ENCODE data around the gene HSP90AB1. TPM values are rescaled to one million over a fixed set of nuclear protein-coding genes. Genes with fewer than 3 reads are reported as not detected.

Gene HSP90AB1
- polyA plus RNA-seq, 1 donor from 2014 or later, result 522 TPM

GRCh38 chr6:44276667-44277640 is 30.1 kb downstream of the HSP90AB1 start:
- no peaks in the 10 kb centered on the region for H4K20me1 ChIP-seq (ENCODE audit: insufficient read depth)
- TF ChIP-seq SMC3 (conservative IDR thresholded peaks at IDR 0.05; ENCODE audit: poor library complexity), result no peak
- no peak for TF ChIP-seq POLR2AphosphoS5 (IDR thresholded peaks at IDR 0.05)
- TF ChIP-seq RAD21 (conservative IDR thresholded peaks at IDR 0.05), result no peak
- no peak for TF ChIP-seq CTCF (IDR thresholded peaks at IDR 0.05; ENCODE audit: poor library complexity, severe bottlenecking)
- no peak for TF ChIP-seq EZH2 (IDR thresholded peaks at IDR 0.05; ENCODE audit: borderline replicate concordance, insufficient read depth, low read length, poor library complexity, severe bottlenecking)
- TF ChIP-seq EP300 (conservative IDR thresholded peaks at IDR 0.05; ENCODE audit: poor library complexity, severe bottlenecking), result no peak

GRCh38 chr6:44277763-44278162 is 30.9 kb downstream of the HSP90AB1 start:
- no peaks in the 10 kb centered on the region for H3K9me3 ChIP-seq (ENCODE audit: low read length)
- H3F3A ChIP-seq (ENCODE audit: insufficient read depth, low read length, poor library complexity, severe bottlenecking), result no peaks in the 10 kb centered on the region
- H3K4me3 ChIP-seq (ENCODE audit: low read length), result no peak overlapping the region
- TF ChIP-seq SMC3 (conservative IDR thresholded peaks at IDR 0.05; ENCODE audit: poor library complexity), result no peak
- no peak overlapping the region for H2AFZ ChIP-seq (ENCODE audit: low read depth, low read length)
- H3K9me2 ChIP-seq (ENCODE audit: insufficient read depth, low read length), result no peaks in the 10 kb centered on the region
- H3K79me2 ChIP-seq (replicated peaks; ENCODE audit: insufficient read depth, low read length), result peaks cover 2% of the 10 kb centered on the region
- H3K9ac ChIP-seq (ENCODE audit: low read length), result no peak overlapping the region
- peaks cover 6% of the 10 kb centered on the region for H3K36me3 ChIP-seq (ENCODE audit: insufficient read depth, low read length)
- no peaks in the 10 kb centered on the region for H3K27me3 ChIP-seq (ENCODE audit: insufficient read depth, low read depth, low read length)
- H3K4me2 ChIP-seq (ENCODE audit: low read length), result no peak overlapping the region
- no peak overlapping the region for H3K27ac ChIP-seq (ENCODE audit: low read length)
- H4K20me1 ChIP-seq (ENCODE audit: insufficient read depth), result no peaks in the 10 kb centered on the region

More at GRCh38 chr6:44276667-44277640, 30.1 kb downstream of the HSP90AB1 start:
- no peak overlapping the region for H3K27ac ChIP-seq (ENCODE audit: low read length)
- H3K9me3 ChIP-seq (ENCODE audit: low read length), result no peaks in the 10 kb centered on the region
- no peaks in the 10 kb centered on the region for H3K9me2 ChIP-seq (ENCODE audit: insufficient read depth, low read length)
- H3K27me3 ChIP-seq (ENCODE audit: insufficient read depth, low read depth, low read length), result no peaks in the 10 kb centered on the region
- H2AFZ ChIP-seq (ENCODE audit: low read depth, low read length), result no peak overlapping the region
- H3K4me3 ChIP-seq (ENCODE audit: low read length), result no peak overlapping the region
- H3K79me2 ChIP-seq (replicated peaks; ENCODE audit: insufficient read depth, low read length), result peaks cover 10% of the 10 kb centered on the region
- H3K4me2 ChIP-seq (ENCODE audit: low read length), result no peak overlapping the region
- no peaks in the 10 kb centered on the region for H3F3A ChIP-seq (ENCODE audit: insufficient read depth, low read length, poor library complexity, severe bottlenecking)
- H3K36me3 ChIP-seq (ENCODE audit: insufficient read depth, low read length), result peaks cover 6% of the 10 kb centered on the region
- H3K9ac ChIP-seq (ENCODE audit: low read length), result no peak overlapping the region

GRCh38 chr6:44278315-44278714 is 31.4 kb downstream of the HSP90AB1 start:
- H2AFZ ChIP-seq (ENCODE audit: low read depth, low read length), result no peak overlapping the region
- H3F3A ChIP-seq (ENCODE audit: insufficient read depth, low read length, poor library complexity, severe bottlenecking), result no peaks in the 10 kb centered on the region
- no peak overlapping the region for H3K4me3 ChIP-seq (ENCODE audit: low read length)
- TF ChIP-seq EZH2 (IDR thresholded peaks at IDR 0.05; ENCODE audit: borderline replicate concordance, insufficient read depth, low read length, poor library complexity, severe bottlenecking), result no peak
- TF ChIP-seq REST (IDR thresholded peaks at IDR 0.05; ENCODE audit: borderline replicate concordance), result no peak
- TF ChIP-seq MXI1 (conservative IDR thresholded peaks at IDR 0.05; ENCODE audit: poor library complexity, severe bottlenecking), result no peak
- TF ChIP-seq EP300 (conservative IDR thresholded peaks at IDR 0.05; ENCODE audit: poor library complexity, severe bottlenecking), result no peak
- no peak for TF ChIP-seq RAD21 (conservative IDR thresholded peaks at IDR 0.05)
- no peak for TF ChIP-seq SMC3 (conservative IDR thresholded peaks at IDR 0.05; ENCODE audit: poor library complexity)
- TF ChIP-seq POLR2AphosphoS5 (IDR thresholded peaks at IDR 0.05), result no peak
- no peak for TF ChIP-seq CTCF (IDR thresholded peaks at IDR 0.05; ENCODE audit: poor library complexity, severe bottlenecking)
- no peak for TF ChIP-seq TAF1 (IDR thresholded peaks at IDR 0.05; ENCODE audit: low read depth)
- H3K27ac ChIP-seq (ENCODE audit: low read length), result no peak overlapping the region
- H3K9ac ChIP-seq (ENCODE audit: low read length), result no peak overlapping the region
- peaks cover 1% of the 10 kb centered on the region for H3K36me3 ChIP-seq (ENCODE audit: insufficient read depth, low read length)
- H3K79me2 ChIP-seq (replicated peaks; ENCODE audit: insufficient read depth, low read length), result no peaks in the 10 kb centered on the region
- H3K4me2 ChIP-seq (ENCODE audit: low read length), result no peak overlapping the region
- no peaks in the 10 kb centered on the region for H3K9me2 ChIP-seq (ENCODE audit: insufficient read depth, low read length)
- H4K20me1 ChIP-seq (ENCODE audit: insufficient read depth), result no peaks in the 10 kb centered on the region
- no peaks in the 10 kb centered on the region for H3K27me3 ChIP-seq (ENCODE audit: insufficient read depth, low read depth, low read length)
- H3K9me3 ChIP-seq (ENCODE audit: low read length), result no peaks in the 10 kb centered on the region

Data from neural cell (in vitro differentiated cells).